SK-N-SH (cell line): ENCODE measurements around the gene TOP3B. TPM values are rescaled to one million over a fixed set of nuclear protein-coding genes. Genes with fewer than 3 reads are reported as not detected.

ENCODE experiments used
- CTCF ChIA-PET: fragments of 300-600, 350-600 bp; formaldehyde crosslinking; extraction: SDS; loops from one replicate; lab custom pipeline; 2021; lab: Yijun Ruan, JAX
- POLR2A ChIA-PET: fragments of 350-600 bp; sonication (Branson Sonifier 250); formaldehyde crosslinking; extraction: SDS; loops from one replicate; lab custom pipeline; 2020; ENCODE audit warnings: antibody characterized with exemption, inconsistent platforms; lab: Yijun Ruan, JAX
- DNase-seq: peaks from one replicate; pipeline ENCODE4 v3.0.0; 2012
- H2AFZ ChIP-seq: fragments of 200-600 bp; sonication (generic); 2 replicates; pipeline ENCODE4 v1.8.1; 2016; ENCODE audit warnings: antibody characterized with exemption, mild to moderate bottlenecking, low read depth
- H3F3A ChIP-seq: fragments of 200-600 bp; sonication (generic); replicated peaks from 2 replicates; pipeline ENCODE3; 2016; ENCODE audit warnings: antibody characterized with exemption, mild to moderate bottlenecking; ENCODE audit not compliant: insufficient read depth
- H3K27ac ChIP-seq, 2 experiments: fragments of 200-500 bp in 1 of 2; fragments of 200-600 bp in 1 of 2; sonication (Bioruptor generic) in 1 of 2; sonication (generic), shearing (Covaris generic) in 1 of 2; 2 replicates each; pipeline versions ENCODE4 v1.5.1 to v1.6.1; 2014 to 2016; ENCODE audit warnings: low read depth in 2 of 2, inconsistent platforms in 1 of 2, low read length in 1 of 2, mild to moderate bottlenecking in 1 of 2, mixed read lengths in 1 of 2
- H3K27me3 ChIP-seq: fragments of 200-600 bp; sonication (generic), shearing (Covaris generic); 2 replicates; pipeline ENCODE4 v1.6.1; 2016; ENCODE audit warnings: mixed run types; ENCODE audit not compliant: insufficient read depth
- H3K36me3 ChIP-seq, 2 experiments: fragments of 200-500 bp in 1 of 2; fragments of 200-600 bp in 1 of 2; sonication (Bioruptor generic) in 1 of 2; sonication (generic) in 1 of 2; replicated peaks in 1 of 2; 2 replicates each; pipeline versions ENCODE3 to v1.5.1; 2014 to 2016; ENCODE audit warnings: low read length in 1 of 2, mild to moderate bottlenecking in 1 of 2; ENCODE audit not compliant: insufficient read depth in 2 of 2, control insufficient read depth in 1 of 2
- H3K4me1 ChIP-seq, 2 experiments: fragments of 200-500 bp in 1 of 2; fragments of 200-600 bp in 1 of 2; sonication (Bioruptor generic) in 1 of 2; sonication (generic), shearing (Covaris generic) in 1 of 2; 2 replicates each; pipeline versions ENCODE4 v1.5.1 to v1.6.1; 2014 to 2016; ENCODE audit warnings: low read depth in 1 of 2, low read length in 1 of 2, mixed run types in 1 of 2; ENCODE audit not compliant: insufficient read depth in 2 of 2, control insufficient read depth in 1 of 2
- H3K4me2 ChIP-seq: fragments of 200-600 bp; sonication (generic), shearing (Covaris generic); 2 replicates; pipeline ENCODE4 v1.6.1; 2017; ENCODE audit warnings: mixed run types
- H3K4me3 ChIP-seq, 2 experiments: fragments of 200-500 bp in 1 of 2; fragments of 200-600 bp in 1 of 2; sonication (Bioruptor generic) in 1 of 2; sonication (generic), shearing (Covaris generic) in 1 of 2; 2 replicates each; pipeline versions ENCODE4 v1.5.1 to v1.8.1; 2014 to 2016; ENCODE audit warnings: low read depth in 2 of 2, inconsistent platforms in 1 of 2, low read length in 1 of 2, mild to moderate bottlenecking in 1 of 2, mixed read lengths in 1 of 2, moderate library complexity in 1 of 2
- H3K79me2 ChIP-seq: fragments of 200-600 bp; sonication (generic); 2 replicates; pipeline ENCODE4 v1.8.1; 2017; ENCODE audit warnings: mild to moderate bottlenecking; ENCODE audit not compliant: insufficient read depth
- H3K9ac ChIP-seq: fragments of 200-600 bp; sonication (generic); 2 replicates; pipeline ENCODE4 v1.6.1; 2017; ENCODE audit warnings: mixed run types
- H3K9me2 ChIP-seq: fragments of 200-600 bp; sonication (generic); 2 replicates; pipeline ENCODE4 v1.6.1; 2017; ENCODE audit warnings: mixed run types
- H3K9me3 ChIP-seq: fragments of 200-600 bp; sonication (generic); 2 replicates; pipeline ENCODE4 v1.6.1; 2017; ENCODE audit warnings: mixed run types, mild to moderate bottlenecking, moderate library complexity
- H4K20me1 ChIP-seq: fragments of 200-600 bp; sonication (generic); 2 replicates; pipeline ENCODE4 v1.6.1; 2017; ENCODE audit warnings: mild to moderate bottlenecking, mixed run types; ENCODE audit not compliant: insufficient read depth
- CHD2 ChIP-seq: fragments of 150-350 bp; IDR thresholded peaks from 2 replicates; pipeline ENCODE4 v1.6.1; 2018; ENCODE audit warnings: low read length; ENCODE audit not compliant: partially characterized antibody
- MEF2A ChIP-seq: IDR thresholded peaks from 2 replicates; pipeline ENCODE4 v1.4.0; 2012; ENCODE audit warnings: low read depth, borderline replicate concordance
- MXI1 ChIP-seq: IDR thresholded peaks from 2 replicates; pipeline ENCODE4 v1.6.1; 2012; ENCODE audit warnings: mild to moderate bottlenecking, low read depth, low read length, improper control_type of control experiment
- RAD21 ChIP-seq: IDR thresholded peaks from 2 replicates; pipeline ENCODE4 v1.6.1; 2012; ENCODE audit warnings: mild to moderate bottlenecking, low read length
- REST ChIP-seq: IDR thresholded peaks from 2 replicates; pipeline ENCODE4 v1.6.1; 2012; ENCODE audit warnings: mild to moderate bottlenecking, low read depth, low read length, moderate library complexity
- RFX5 ChIP-seq: IDR thresholded peaks from 2 replicates; pipeline ENCODE4 v1.6.1; 2012; ENCODE audit warnings: mild to moderate bottlenecking, improper control_type of control experiment, low read length
- USF1 ChIP-seq: IDR thresholded peaks from 2 replicates; pipeline ENCODE4 v1.4.0; 2012; ENCODE audit warnings: low read depth, borderline replicate concordance
- YY1 ChIP-seq: IDR thresholded peaks from 2 replicates; pipeline ENCODE4 v1.4.0; 2012; ENCODE audit warnings: low read depth, mild to moderate bottlenecking
- WGBS: methylation state at CpG from one replicate; pipeline ENCODE4 v1.1.6; 2017; ENCODE audit warnings: low lambda C conversion rate; 5-methylcytosine and 5-hydroxymethylcytosine counted together
- polyA plus RNA-seq, 3 experiments: library from polyadenylated mRNA; depleted of rRNA; stranded (reverse); fragments of >200 nt; gene quantifications; 2 replicates each; pipeline ENCODE4 v1.2.3, GENCODE V29; 2012

The TOP3B gene
- polyA plus RNA-seq, 1 of the 3 experiments (the other 2 are of a cell fraction), result 14.4 TPM

- TF ChIP-seq REST (no peak), RAD21 (no peak), CHD2 (no peak), MXI1 (no peak), YY1 (no peak), RFX5 (no peak), USF1 (no peak), MEF2A (no peak)
- Histone ChIP-seq H3K27ac (no peak overlapping the region), H3K36me3 (peaks cover 5 to 37% of the 10 kb centered on the region in 2 experiments), H3K4me2 (no peak overlapping the region), H2AFZ (no peak overlapping the region), H3K27me3 (no peaks in the 10 kb centered on the region), H3K9ac (no peak overlapping the region), H3K9me2 (no peaks in the 10 kb centered on the region), H3K9me3 (no peaks in the 10 kb centered on the region), H3K4me1 (no peaks in the 10 kb centered on the region), H3K79me2 (no peaks in the 10 kb centered on the region), H3K4me3 (no peak overlapping the region), H3F3A (peaks cover 3% of the 10 kb centered on the region), H4K20me1 (no peaks in the 10 kb centered on the region)
- DNase-seq, result no peak
- CTCF ChIA-PET, result interaction anchor here (1.5 to 2.3 kb wide), 2 partner anchors 14 to 20 kb away, joined by 7 to 11 read pairs; no protein-coding TSS in a partner anchor
- WGBS, result 95% methylated on average over 13 of the region's 22 CpGs
- POLR2A ChIA-PET, result interaction anchor here (1.2 kb wide), 1 partner anchor 9 kb away, joined by 4 read pairs; no protein-coding TSS in a partner anchor
Observed at GRCh38 chr22:21958360-21959273, 24.0 kb downstream of the TOP3B start.
